Neutrophil (primary cell): ENCODE measurements around the gene TECPR1.

Experiments
- H3K27ac ChIP-seq: fragments of 200-600 bp; sonication (generic); 2 replicates; pipeline ENCODE4 v1.5.1; 2016; ENCODE audit warnings: mild to moderate bottlenecking, moderate library complexity
- H3K27me3 ChIP-seq: fragments of 200-600 bp; sonication (generic); 2 replicates; pipeline ENCODE4 v1.6.0; 2016; ENCODE audit warnings: mild to moderate bottlenecking
- H3K36me3 ChIP-seq: fragments of 200-600 bp; sonication (generic); 2 replicates; pipeline ENCODE4 v1.5.1; 2017
- H3K4me1 ChIP-seq, 2 experiments: fragments of 200-600 bp in 1 of 2; sonication (generic) in 1 of 2; 1 replicate in 1 of 2; 2 replicates in 1 of 2; pipeline versions ENCODE4 v1.5.1 to v1.6.1; 2013 to 2016; ENCODE audit warnings: low read depth in 1 of 2, low read length in 1 of 2, mild to moderate bottlenecking in 1 of 2, moderate library complexity in 1 of 2; ENCODE audit not compliant: control insufficient read depth in 1 of 2, insufficient read depth in 1 of 2
- H3K4me3 ChIP-seq, 2 experiments: fragments of 200-600 bp in 1 of 2; sonication (generic) in 1 of 2; 1 replicate in 1 of 2; 2 replicates in 1 of 2; pipeline ENCODE4 v1.5.1; 2013 to 2016; ENCODE audit warnings: low read depth in 1 of 2, low read length in 1 of 2, mild to moderate bottlenecking in 1 of 2, moderate library complexity in 1 of 2
- H3K9me3 ChIP-seq: fragments of 200-600 bp; sonication (generic); 2 replicates; pipeline ENCODE4 v1.5.1; 2016
- TF ChIP-seq, protein P1 (sequence below): fragments of 200-600 bp; sonication (generic); IDR thresholded peaks from 2 replicates; pipeline ENCODE4 v1.5.1; 2016; ENCODE audit warnings: antibody characterized with exemption

TECPR1 gene

DNA sequence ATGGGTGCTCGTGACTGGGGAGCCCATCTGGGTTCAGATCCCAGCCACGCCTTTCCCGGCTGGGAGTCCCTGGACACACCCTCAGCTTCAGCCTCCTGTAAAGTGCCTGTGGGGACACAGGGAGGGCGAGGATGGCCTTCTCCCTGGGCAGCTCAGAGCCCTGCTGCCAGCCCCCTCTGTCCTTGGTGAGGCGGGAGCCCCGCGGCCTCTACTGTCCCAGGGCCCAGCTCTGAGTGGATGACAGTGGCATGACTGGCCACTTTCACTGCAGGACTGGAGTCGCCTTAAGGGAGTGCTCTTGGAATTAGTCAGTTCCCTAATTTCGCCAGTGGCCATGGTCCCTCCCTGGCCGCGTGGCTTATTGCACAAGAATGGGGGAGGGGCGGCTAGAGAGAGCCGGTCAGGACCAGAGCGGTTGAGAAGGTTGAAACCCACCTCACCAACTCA lies 34.1 kb upstream of the TECPR1 start:
- Histone ChIP-seq H3K27ac (peak overlapping the region; percentile 98), H3K27me3 (no peaks in the 10 kb centered on the region), H3K36me3 (peaks cover 41% of the 10 kb centered on the region), H3K4me3 (peak overlapping the region; percentile 76 to 95), H3K9me3 (no peaks in the 10 kb centered on the region), H3K4me1 (peaks cover 54 to 75% of the 10 kb centered on the region in 2 experiments)
- TF ChIP-seq, protein P1, sequence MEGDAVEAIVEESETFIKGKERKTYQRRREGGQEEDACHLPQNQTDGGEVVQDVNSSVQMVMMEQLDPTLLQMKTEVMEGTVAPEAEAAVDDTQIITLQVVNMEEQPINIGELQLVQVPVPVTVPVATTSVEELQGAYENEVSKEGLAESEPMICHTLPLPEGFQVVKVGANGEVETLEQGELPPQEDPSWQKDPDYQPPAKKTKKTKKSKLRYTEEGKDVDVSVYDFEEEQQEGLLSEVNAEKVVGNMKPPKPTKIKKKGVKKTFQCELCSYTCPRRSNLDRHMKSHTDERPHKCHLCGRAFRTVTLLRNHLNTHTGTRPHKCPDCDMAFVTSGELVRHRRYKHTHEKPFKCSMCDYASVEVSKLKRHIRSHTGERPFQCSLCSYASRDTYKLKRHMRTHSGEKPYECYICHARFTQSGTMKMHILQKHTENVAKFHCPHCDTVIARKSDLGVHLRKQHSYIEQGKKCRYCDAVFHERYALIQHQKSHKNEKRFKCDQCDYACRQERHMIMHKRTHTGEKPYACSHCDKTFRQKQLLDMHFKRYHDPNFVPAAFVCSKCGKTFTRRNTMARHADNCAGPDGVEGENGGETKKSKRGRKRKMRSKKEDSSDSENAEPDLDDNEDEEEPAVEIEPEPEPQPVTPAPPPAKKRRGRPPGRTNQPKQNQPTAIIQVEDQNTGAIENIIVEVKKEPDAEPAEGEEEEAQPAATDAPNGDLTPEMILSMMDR, result no peak

DNA sequence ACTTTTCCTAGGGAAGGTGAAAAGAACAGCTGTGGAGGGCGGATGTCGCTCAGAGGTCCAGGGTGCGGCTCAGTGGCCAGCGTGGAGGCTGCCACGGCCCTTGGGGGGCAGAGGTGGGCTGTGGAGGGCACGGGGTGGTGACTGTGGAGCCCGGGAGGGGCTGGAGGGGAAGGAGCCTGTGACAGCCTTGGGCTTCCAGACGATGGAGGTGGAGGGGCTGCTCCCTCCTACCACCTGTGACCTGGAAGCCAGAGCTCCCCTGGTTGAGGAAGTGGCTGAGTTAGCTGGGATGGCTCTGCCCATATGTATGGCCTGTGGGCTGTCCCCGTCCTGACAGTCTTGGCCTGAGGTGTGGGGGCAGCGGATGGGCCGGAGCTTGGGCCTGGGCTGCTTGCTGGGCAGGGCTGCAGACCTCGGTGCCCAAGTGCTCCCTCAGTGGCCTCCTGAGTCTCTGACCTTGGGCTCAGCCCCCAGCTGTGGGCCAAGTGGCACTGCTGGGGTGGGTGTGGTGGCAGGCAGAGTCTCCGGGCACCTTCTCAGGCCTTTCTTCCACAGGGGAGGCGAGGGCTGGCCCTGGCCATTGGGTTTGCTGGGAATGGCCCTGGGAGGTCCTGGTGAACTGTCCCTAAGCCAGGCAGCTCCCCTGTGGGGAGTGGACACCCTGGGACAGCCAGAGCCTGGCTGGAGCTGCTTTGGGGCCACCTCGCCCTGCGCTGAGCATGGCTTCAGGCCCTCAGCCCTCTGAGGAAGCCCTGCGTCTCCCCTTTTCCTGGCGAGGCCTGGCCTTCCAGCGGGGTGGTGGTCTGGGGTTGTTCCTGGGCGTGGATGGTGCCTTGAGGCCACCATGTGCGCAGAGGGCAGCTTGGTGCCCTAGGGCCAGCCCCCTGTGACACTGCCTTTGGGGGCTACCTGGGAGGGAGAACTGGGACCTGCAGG lies 33.4 kb upstream of the TECPR1 start:
- H3K4me1 ChIP-seq, result peaks cover 61 to 80% of the 10 kb centered on the region in 2 experiments
- TF ChIP-seq, protein P1, result no peak
- no peaks in the 10 kb centered on the region for H3K27me3 ChIP-seq
- peak overlapping the region; percentile 98 for H3K27ac ChIP-seq
- H3K36me3 ChIP-seq, result peaks cover 34% of the 10 kb centered on the region
- peak overlapping the region; percentile 76 to 95 for H3K4me3 ChIP-seq
- no peaks in the 10 kb centered on the region for H3K9me3 ChIP-seq

DNA sequence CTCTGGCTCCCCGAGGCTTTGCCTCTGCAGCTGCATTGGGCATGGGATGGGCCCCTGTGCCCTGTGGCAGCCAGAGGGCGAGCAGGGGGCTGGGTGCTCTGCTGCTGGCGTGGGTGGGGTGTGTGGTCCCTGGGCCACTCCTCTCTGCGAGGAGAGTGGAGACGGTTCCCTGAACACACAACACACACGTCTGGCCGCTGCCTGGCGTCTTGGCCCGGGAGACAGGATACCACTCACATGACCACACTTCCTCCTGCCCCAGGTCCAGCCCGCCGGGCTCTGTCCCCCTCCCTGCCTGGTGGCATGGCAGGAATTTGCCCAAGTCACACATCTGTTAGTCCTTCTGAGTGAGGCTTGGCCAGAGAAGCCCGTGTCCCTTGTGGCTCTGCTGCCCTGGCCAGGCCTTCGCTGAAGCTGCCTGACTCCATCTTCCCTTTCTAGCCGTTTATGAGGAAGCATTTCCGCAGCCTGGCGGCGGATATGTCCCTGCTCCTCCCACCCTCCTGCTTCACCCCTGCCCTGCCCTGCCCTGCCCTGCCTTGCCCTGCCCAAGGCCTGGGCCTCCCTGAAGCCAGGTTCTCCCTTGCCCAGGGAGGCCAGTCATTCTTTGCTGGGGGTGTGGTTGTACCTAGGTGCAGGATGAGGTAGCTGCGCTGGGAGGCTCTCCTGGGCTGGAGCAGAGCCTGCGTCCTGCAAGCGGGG lies 32.5 kb upstream of the TECPR1 start:
- TF ChIP-seq, protein P1, result peak; percentile 19
- Histone ChIP-seq H3K4me1 (peaks cover 66 to 87% of the 10 kb centered on the region in 2 experiments), H3K36me3 (peaks cover 29% of the 10 kb centered on the region), H3K9me3 (no peaks in the 10 kb centered on the region), H3K27me3 (no peaks in the 10 kb centered on the region), H3K4me3 (peak overlapping the region; percentile 76 to 95), H3K27ac (peak overlapping the region; percentile 98)

GRCh38 chr7:98283887-98284222 lies 31.8 kb upstream of the TECPR1 start:
- TF ChIP-seq, protein P1, result no peak
- H3K27me3 ChIP-seq, result no peaks in the 10 kb centered on the region
- H3K4me1 ChIP-seq, result peaks cover 64 to 85% of the 10 kb centered on the region in 2 experiments
- H3K4me3 ChIP-seq, result peak overlapping the region; percentile 76 to 95
- peaks cover 23% of the 10 kb centered on the region for H3K36me3 ChIP-seq
- H3K9me3 ChIP-seq, result no peaks in the 10 kb centered on the region
- peak overlapping the region; percentile 98 for H3K27ac ChIP-seq

DNA sequence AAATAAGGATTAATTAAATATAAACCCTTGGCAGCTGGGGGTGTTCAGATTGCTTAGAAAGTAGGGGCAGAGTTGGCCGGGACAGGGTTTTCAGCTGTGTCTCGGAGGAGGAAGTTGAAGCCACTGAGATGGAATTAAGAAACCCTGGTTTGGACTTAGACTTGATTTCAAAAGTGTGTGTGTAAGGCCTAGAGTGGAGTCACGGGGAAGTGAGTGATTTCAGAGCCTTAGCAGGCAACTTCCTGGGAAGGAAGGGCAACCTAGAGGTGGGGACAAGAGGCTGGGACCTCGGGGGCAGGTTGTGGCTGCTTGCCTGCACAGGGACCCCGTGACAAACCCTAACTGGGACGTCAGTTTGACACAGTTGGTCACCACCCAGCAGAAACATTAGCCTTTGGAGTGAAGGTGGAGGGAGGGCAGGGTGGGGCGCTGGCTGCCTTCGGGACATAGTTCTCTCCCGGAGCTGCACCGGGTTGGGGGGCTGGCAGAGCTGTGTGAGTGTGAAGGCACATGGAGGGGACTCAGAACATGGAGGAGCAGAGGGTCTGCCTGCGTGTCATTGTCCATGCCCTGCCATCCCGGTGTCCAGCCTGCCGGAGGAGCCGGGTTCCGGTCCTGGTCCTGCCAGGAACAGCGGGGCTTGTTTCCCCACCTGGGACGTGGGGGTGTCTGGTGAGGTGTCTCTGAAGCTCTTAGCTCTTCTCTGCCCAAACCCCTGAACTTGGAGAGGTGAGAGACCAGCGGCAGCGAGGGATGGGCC lies 31.3 kb upstream of the TECPR1 start:
- H3K27ac ChIP-seq, result peak overlapping the region; percentile 98
- H3K4me3 ChIP-seq, result peak overlapping the region; percentile 76 to 95
- TF ChIP-seq, protein P1, result no peak
- no peaks in the 10 kb centered on the region for H3K27me3 ChIP-seq
- no peaks in the 10 kb centered on the region for H3K9me3 ChIP-seq
- peaks cover 18% of the 10 kb centered on the region for H3K36me3 ChIP-seq
- peaks cover 64 to 84% of the 10 kb centered on the region in 2 experiments for H3K4me1 ChIP-seq
